ENCODE results near the gene FGF14.

FGF14 gene

DNA sequence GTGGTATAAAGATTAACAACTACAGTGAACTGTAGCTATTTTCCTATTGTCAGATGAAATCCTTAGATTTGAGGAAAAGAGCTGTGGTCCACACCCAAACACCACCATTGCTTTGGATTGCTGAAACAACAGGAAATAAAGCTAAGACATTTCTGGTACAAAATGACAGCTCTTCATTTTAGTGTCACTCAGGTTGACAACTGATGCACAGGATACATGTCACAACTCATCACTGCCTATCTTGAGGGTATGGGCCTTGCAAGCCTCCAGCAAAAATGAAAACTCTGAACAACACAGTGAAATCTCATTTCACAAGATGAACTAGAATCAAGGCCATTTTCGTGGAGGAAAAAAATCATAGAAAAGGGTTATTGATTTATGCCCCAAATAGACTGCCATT lies 609.7 kb downstream of the FGF14 start:
- DNase-seq (ENCODE audit: low read depth in 2 of 2): no peak

DNA sequence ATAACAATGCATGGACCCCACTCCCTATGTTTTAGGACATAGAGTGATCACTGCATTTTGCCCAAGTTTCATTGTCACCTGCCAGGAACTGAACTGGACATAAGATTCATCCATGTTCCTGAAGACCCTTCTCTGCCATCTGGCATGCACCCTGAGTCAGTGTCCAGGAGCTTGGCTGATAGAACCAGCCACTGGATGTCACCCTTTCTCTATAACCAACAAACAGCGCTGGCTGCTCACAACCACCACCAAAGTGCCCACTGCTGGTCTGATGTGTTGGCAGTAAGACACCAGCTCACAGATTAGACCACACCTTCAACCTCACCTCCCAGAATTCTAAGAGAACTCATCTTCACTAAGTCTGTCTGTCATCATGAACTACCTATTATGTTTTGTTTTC lies 616.0 kb downstream of the FGF14 start:
- no peak for DNase-seq (ENCODE audit: low read depth in 2 of 2)

- no peak for DNase-seq (ENCODE audit: low read depth in 2 of 2)
These were observed 617.5 kb downstream of the FGF14 start for GRCh38 chr13:101784313-101784712.

DNA sequence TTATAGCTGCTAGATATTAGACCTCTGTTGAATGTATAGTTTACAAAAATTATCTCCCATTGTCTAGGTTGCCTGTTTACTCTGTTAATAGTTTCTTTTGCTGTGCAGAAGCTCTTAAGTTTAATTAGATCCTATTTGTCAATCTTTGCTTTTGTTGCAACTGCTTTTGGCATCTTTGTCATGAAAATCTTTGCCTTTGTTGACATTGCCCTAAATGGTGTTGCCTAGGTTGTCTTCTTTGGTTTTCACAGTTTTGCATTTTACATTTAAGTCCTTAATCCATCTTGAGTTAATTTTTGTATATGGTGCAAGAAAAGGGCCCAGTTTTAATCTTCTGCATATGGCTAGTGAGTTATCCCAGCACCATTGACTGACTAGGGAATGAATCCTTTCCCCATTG lies 618.3 kb downstream of the FGF14 start:
- DNase-seq (ENCODE audit: low read depth in 2 of 2): no peak

DNA sequence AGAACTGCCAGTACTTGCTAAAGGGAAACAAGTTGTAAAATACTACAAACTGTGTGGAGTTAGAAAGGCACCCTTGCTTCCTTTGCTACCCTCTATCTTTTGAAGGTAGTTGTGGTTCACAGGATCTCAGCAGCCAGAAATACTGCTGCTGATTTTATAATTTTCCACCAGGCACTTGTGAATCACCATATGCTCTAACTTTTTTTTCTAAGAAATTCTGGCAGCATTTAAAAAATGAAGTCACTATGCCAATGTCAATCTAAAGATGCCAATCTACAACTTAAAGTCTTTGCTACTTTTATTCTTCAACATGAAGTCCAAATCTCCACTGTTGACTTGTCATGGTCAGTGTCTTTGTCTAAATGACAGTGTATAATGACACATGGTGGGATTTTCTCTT lies 621.6 kb downstream of the FGF14 start:
- no peak for DNase-seq (ENCODE audit: low read depth in 2 of 2)

- no peak for DNase-seq (ENCODE audit: low read depth in 2 of 2)
These were observed 622.7 kb downstream of the FGF14 start for GRCh38 chr13:101779147-101779546.

DNA sequence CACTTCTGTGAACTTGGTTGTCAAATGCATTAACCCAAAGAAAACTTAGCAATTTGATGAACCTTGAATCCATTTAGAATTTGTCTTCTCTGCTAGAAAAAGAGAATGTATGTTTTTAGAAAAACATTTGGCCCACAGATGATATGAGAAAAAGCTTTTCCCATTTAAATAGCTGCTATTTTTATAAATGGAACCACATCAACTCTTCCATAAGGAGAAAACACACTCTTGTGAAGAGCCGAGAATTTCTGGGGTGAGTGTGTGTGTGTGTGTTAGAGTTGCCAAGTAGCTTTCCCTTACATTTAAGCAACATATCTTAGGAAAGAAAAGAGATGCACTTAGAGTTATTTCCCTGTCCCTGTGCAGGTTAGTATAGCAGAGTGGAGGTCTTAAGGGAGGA lies 626.6 kb downstream of the FGF14 start:
- DNase-seq (ENCODE audit: low read depth in 2 of 2): no peak

DNA sequence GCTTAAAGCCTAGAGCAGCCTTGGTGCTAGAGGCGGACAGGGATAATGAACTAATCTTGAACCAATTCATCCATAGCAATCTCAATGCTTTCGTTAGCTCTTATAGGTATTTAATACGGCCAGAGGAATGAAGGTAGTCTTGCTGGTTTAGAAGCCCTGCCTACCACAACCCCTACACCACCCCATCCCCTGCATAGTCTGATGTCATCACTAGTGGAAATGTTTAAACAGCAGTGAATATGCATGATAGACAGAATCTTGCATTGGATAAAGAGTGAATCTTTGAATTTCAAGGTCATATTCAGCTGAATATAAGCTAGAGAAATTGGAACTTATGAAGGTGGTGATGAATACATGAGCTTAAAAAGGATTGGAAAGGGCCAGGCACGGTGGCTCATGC lies 627.5 kb downstream of the FGF14 start:
- DNase-seq (ENCODE audit: low read depth in 2 of 2): no peak

GRCh38 chr13:101773062-101773461 lies 628.8 kb downstream of the FGF14 start:
- DNase-seq (ENCODE audit: low read depth in 2 of 2): no peak

- no peak for DNase-seq (ENCODE audit: low read depth in 2 of 2)
These were observed 634.7 kb downstream of the FGF14 start for GRCh38 chr13:101767131-101767530.

GRCh38 chr13:101763191-101763590 lies 638.7 kb downstream of the FGF14 start:
- no peak for DNase-seq (ENCODE audit: low read depth in 2 of 2)

- no peak for DNase-seq (ENCODE audit: low read depth in 2 of 2)
These were observed 644.3 kb downstream of the FGF14 start for GRCh38 chr13:101757446-101758039.

DNA sequence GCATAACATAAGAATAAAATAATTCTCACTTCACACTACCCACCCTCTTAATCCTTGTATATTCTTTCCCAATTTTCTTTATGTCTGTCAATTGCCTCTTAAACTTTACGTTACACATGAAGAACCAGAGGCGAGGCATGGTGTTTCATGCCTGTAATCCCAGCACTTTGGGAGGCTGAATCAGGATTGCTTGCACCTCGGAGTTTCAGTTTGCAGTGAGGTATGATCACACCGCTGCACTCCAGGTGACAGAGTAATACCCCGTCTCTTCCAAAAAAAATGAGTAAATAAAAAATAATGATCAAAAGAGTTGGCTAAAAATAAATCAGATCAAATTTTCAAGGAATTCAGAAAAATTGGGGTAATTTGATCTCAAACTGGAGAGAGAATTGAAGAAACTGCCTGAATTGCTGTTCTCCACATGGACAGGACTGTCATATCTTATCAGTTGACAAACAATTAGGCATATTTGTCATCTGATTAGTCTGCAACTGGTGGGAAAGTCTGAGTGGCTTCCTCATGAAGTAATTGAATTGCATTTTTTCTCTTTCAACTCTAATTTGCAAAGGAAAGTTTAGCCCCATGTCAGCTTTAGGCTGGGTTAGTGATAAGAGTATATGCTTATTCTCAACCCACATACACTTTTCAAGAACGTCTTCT lies 646.5 kb downstream of the FGF14 start:
- no peak for DNase-seq (ENCODE audit: low read depth in 2 of 2)

- no peak for DNase-seq (ENCODE audit: low read depth in 2 of 2)
These were observed 649.4 kb downstream of the FGF14 start for GRCh38 chr13:101752432-101752831.

DNA sequence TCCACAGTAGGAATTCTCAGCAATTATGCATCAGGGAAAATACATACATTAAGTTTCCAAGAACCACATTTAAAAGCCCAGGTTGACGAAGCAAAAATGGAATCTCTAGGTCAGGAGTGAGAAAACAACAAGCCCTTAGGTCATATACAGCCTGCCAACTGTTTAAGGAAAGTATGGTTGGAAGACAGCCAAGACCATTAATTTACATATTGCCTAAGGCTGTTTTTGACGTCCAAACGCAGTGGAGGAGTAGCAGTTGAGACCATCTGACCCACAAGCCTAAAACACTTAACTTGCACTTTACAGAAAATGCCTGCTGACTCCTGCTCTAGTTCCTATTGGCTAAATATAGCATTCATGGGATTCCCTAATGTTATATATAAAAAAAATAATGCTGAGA lies 650.4 kb downstream of the FGF14 start:
- DNase-seq (ENCODE audit: low read depth in 2 of 2): no peak

DNA sequence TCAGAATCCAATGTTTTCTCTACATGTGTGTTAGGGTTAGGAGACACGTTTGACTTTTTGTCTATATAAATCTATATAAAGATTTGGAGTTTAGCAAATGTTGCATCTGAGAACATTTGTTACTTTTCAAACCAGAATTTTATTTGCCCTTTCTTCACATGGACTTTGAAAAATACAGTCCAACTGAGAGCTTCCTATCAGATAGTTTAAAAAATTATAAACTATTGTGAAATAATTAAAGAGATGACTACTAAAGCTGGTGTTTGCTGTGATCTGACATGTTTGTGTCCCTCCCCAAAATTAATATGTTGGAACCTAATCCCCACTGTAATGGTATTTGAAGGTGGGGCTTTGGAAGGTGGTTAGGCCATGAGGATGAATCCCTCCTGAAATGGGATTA lies 652.3 kb downstream of the FGF14 start:
- no peak for DNase-seq (ENCODE audit: low read depth in 2 of 2)

- DNase-seq (ENCODE audit: low read depth in 2 of 2): no peak
These were observed 654.8 kb downstream of the FGF14 start for GRCh38 chr13:101747039-101747438.

DNA sequence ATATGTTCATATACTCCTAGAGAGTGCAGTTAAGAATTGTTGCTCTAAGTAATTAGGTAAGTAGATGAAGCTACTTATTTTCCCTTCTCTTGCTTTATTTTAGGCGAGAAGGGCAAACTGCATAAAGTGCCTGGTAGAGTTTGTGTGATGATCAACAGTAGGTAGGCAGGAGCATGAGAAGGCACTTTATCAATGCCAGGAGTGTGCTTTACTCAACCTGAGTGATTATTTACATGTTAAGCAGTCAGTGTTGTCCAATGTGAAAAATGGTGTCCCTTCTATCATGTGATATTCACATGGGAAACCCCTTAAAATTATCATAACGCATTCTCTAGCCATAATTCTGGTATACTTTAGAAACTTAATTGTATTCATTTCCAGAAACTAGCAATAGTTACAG lies 655.3 kb downstream of the FGF14 start:
- no peak for DNase-seq (ENCODE audit: low read depth in 2 of 2)

DNA sequence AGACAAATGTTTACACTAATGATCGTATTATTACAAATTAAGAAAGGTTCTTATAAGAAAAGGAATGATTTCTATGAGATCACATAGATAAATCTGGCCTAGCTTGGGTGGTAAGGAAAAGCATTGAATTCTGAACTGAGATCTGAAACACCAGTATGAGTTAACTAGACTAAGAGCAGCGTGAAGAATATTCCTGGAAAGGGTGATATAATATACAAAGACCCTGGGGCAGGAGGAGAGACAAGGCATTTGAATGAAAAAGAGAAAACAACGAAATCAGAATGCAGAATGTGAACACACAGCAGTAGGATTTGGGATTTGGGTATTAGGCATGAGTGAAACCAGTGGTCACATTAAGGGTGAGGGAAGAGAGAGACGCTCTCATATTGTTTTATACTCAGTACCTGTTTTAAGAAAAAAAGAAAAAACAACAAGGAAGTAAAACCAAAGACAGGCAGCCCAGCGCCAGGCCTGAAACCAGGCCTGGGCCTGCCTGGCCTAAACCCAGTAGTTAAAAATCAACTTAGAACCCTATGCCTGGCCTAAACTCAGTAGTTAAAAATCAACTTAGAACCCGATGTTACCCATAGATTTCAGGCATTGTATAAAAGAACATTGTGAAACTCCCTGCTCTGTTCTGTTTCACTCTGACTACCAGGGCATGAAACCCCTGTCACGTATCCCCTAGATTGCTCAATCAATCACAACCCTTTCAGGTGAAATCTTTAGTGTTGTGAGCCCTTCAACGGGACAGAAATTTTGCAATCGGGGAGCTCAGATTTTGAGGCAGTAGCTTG lies 662.3 kb downstream of the FGF14 start:
- DNase-seq (ENCODE audit: low read depth in 2 of 2): no peak

- no peak for DNase-seq (ENCODE audit: low read depth in 2 of 2)
These were observed 663.5 kb downstream of the FGF14 start for GRCh38 chr13:101738336-101738735.

DNA sequence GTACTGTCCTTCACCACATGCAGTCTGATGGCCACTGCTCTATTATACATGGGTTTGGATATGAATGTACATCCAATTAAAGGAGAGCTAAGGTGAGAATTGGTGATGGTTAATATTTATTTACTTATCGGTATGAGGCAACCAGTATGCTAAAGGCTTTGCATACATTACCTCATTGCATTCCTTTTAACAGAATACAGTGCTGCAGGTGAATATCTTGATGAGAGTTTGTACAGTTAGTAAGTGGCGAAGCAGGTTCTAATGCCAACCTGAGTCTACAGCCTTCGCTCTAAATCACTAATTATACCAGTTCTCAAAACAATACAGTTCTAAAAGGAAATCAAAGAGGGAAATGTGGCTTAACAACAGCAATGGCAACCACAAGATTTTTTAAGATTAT lies 665.3 kb downstream of the FGF14 start:
- DNase-seq (ENCODE audit: low read depth in 2 of 2): no peak

DNA sequence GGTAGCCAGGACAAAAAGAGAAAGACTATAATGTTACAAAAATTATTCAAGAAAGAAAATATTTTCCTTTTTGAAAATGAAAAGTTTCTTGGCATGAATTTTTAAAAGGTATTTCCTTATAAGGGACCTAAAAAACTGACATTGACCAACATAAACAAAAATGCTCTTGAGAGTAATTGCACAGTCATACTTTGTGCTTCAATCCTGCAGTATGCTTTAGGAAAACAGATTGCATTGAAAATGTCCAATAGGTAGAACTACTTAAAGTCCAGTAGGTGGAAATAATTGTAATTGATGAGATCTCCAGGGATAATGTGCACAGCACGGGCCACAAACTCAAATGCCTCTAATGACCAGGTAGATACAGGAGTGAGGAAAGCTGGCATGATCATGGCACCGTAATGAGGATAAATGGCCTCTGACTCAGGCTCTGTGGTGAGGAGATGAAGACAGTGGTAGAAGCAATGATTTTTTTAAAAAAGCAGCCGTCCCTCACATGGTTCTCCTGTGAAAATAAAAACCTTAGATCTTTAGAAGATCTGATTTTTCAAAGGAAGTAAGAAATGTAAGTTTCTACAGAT lies 671.3 kb downstream of the FGF14 start:
- DNase-seq (ENCODE audit: low read depth in 2 of 2): no peak

DNA sequence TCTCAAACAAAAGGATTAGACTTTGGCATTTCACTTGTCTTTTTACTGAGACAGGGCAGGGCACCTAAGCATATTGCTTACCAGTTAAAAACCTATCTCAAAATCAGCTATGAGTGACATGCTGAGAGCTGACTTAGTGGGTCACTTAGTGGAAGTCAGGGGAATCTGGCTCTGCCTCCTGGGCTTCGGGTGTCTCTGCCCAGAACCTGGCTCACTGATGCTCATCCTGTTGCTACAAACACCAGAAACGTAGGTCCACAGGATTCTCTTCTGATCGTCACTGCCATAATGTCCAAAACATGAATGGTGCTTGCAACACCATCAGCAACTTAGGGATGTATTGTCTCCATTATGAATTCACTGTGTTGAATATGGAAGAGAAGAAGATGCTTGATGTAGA lies 673.2 kb downstream of the FGF14 start:
- DNase-seq (ENCODE audit: low read depth in 2 of 2): no peak

Data from stimulated activated CD4-positive, alpha-beta T cell treated with anti-CD3 and anti-CD28 coated beads, Interleukin-4, amount 100 ng/mL, for 48 hours (primary cell).